Pons (tissue), 1 donor: ENCODE results near the gene AZGP1.
"Not testable (repeated sequence)": the region's sequence is repeated elsewhere in the genome, so short reads cannot be mapped to it uniquely, and the experiment has no call there.

Experiments used
- DNase-seq: peaks from one replicate; pipeline ENCODE4 v3.0.0-alpha.2; 2016; ENCODE audit warnings: low spot score

The AZGP1 gene

DNA sequence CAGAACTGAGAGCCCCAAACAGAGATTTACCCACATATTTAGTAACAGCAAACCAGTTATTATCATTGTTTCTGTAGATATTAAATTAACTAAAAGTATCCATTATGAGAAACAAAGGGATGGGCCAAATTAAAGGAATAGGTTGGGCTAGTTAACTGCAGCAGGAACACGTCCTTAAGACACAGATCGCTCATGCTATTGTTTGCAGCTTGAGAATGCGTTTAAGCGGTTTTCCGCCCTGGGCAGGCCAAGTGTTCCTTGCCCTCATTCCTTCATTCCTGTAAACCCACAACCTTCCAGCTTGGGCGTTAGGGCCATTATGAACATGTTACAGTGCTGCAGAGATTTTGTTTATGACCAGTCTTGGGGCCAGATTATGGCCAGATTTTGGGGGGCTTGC, 25.0 kb downstream of the AZGP1 start:
- DNase-seq = not testable (repeated sequence)

DNA sequence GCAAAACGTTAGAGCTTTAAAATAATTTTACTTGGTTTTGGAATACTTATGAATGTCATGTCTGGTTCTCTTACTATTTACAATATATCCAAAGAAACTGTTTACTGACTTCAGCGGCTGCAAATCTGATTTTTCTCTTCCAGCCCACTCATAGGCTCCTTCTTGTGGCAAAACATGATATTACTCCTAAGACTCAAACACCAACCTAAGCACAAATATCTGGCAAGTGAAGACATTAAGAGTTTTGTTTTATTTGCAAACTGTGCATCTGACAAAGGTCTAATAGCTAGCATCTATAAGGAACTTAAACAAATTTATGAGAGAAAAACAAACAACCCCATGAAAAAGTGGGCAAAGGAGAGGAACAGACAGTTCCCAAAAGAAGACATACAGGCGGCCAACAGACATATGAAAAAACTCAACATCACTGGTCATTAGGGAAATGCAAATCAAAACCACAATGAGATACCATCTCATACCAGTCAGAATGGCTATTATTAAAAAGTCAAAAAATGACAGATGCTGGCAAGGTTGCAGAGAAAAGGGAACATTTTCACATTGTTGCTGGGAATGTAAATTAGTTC, 26.1 kb downstream of the AZGP1 start:
- DNase-seq = peak; percentile 9

DNA sequence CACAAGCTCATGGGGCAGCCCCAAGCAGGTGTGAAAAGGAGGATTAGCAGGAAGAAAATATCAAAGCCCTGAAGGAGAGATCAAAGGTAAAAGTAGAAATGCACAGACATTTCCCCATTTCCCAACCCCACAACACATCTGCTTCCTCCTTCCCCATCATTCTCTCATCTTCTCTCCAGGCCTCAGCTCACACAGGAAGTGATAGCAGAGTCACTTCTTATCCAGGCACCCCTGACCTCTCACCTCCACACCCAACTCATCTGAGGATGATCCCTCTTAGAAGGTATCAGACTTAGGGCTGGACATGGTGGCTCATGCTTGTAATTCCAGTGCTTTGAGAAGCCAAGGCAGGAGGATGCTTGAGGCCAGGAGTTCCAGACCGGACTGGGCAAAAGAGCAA, 28.2 kb downstream of the AZGP1 start:
- DNase-seq = no peak

DNA sequence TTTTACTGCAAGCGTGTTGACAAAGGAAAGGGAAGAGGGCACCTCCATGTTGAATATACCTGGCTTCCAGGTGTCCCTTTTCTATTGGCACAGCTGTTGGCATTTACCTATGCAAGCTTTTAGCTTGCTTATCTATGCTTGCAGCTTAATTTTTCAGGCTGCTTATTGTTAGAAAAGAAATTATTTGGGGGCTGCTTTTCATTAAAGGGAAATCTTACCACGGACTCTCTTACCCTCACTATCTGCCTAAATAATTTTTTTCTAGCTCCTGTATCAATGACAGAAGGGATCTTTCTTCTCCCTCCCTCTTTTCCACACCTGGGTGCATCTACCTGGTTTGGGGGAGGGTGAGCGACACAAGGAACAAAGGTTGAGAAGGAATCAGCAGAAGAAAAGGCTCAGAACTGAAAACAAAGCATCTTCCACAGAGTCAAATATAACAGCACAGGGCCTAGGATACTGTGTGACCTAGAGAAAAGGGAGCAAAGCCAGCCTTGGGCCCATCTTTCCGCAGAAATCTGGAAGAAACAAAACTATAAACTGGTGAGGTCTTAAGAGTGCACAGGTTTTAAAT, 31.2 kb downstream of the AZGP1 start:
- DNase-seq = no peak

DNA sequence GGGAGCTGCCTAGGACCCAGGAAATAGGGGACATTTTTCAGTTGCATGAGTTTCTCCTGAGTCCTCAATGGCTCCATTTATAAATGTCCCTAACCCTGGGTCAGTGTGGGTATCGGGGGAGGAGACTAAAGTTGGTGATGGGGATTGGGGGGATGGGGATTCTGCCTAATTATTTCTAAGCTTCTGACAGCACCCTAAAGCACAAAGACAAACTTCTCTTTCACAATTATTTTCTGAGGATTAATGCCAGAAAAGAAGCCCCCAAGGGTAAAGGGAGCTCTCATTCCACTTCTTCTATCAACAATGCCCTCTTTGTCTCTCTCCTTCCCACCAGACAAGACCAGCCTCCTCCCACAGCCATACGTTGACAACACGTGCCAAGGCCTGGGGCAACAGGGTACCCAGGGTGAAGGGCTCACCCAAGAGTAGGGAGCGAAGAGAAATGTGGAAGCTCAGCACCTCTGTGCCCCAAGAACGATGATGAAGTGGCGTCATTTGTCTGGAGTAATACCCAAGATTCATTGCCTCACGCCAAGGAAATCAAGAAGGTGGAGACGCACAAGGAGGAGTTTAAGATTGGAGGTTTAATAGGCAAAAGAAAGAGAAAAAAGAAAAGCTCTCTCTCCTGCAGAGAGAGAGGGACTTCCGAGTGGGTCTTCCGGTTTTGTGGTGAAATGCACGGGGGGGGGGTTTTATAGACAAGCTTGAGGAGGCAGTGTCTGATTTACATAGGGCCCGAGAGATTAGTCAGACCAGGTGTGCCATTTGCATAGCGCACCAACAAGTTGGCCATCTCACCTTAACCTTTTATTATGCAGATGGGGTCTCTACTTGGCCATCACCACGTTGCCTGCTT, 32.0 kb downstream of the AZGP1 start:
- no peak for DNase-seq

DNA sequence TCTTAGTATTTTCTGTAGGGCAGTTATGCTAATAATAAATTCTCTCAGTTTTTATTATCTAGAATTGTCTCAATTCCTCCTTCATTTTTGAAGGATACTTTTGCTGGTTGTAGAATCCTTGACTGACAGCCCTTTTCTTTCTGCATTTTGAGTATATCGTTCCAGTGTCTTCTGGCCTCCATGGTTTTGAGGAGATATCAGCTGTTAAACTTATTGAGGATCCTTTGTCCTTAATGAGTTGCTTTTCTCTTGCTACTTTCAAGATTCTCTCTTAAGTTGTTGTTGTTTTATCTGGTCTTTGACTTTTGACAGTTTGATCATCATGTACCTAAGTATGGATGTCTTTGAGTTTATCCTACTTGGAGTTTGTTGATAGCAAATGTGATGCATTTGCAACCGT, 37.5 kb downstream of the AZGP1 start:
- DNase-seq = no peak

DNA sequence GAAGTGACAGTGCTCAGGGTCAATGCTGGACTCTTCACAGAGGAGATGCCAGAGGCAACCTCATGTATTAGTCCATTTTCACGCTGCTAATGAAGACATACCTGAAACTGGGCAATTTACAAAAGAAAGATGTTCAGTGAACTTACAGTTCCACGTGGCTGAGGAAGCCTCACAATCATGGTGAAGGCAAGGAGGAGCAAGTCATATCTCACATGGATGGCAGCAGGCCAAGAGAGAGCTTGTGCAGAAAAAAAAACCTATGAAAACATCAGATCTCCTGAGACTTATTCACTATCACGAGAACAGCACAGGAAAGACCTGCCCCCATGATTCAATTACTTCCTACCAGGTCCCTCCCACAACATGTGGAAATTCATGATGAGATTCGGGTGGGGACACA, 40.8 kb downstream of the AZGP1 start:
- DNase-seq = not testable (repeated sequence)

DNA sequence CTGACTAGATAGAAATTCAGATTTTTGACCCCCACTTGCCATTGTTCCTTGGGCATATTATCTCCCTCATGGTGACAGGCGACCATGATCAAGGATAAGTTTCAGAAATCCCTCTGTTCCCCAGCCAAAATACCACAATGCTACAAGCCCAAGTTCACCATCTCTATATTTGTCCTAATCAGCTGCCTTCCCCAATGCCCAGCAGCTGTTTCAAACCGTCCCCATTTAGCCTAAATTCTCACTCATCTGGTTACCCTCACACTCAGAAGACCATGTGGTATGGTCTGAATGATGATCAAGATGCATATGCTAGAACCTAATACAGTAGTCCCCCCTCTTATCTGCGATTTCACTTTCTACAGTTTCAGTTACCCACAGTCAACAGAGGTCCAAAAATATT, 45.5 kb downstream of the AZGP1 start:
- DNase-seq = no peak

DNA sequence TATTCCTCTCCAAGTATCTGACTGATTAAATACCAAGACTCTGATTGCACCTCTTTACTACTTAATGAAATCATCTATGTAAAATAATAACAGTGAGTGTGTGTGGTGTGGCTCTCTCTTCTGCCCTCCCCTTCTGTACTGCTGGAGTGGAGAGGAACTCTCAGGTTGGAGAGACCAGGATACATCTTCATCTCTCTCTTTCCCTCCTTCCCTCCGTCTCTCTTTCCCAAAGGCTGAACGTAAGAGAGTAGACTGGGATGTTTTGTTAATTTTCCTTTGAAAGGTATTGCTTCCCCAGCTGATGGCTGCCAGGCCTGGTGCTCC, 46.1 kb downstream of the AZGP1 start:
- no peak for DNase-seq

DNA sequence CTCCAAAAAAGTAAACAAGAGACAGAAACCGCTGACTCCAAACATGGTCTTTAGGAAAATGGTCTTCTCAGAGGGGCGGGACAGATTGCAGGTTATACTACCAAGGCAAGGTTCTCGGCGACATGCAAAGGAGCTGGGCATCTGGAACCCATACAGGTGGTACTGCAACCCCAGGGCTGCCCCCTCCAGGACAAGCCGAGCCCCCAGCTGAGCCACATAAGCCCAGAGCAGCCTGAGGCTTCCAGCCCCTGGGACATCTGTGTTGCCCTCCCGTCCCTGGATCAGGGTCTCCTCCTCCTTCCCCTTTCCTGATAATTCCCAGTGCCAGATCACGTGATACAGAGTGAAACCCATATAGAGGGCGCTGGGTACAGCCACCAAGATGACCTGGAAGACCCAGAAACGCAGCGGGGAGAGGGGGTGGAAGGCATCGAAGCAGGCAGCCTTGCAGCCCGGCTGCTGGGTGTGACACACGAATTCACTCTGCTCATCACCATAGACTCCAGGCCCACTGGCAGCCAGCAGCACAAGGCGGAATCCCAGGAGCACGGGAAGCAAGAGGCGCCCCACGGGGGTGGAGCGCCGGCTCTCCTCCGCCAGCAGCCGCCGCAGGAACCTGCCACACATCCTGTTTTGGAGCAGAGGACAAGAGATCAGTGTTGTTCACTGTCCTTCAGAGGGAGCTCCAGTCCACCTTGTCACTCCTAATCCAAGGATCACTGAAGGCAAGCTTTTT, 46.7 kb downstream of the AZGP1 start, which contains the start of gene GJC3:
GJC3 (minus strand) TSS at position 627 of the 736 bp plus-strand sequence; CDS start at position 627, 0 bp downstream.
- DNase-seq = peak; percentile 55

DNA sequence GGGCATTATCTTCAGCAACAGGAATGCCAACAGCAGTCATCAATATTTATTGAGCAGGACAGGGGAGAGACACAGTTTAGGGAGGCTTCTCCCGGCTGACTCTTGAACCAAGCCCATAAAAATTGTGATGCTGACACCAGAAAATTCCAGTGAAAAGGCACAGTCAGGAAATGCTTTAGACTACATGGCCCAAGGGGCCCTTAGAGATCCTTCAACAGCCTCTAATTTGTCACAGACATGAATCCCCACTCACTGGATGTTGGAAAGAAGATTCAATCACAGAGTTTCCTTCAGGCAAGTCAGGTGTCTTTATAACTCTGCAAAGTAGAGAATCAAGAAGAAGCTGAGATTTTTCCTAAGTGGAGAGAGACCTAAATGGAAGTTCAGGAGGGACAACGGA, 47.6 kb downstream of the AZGP1 start:
- DNase-seq = no peak

DNA sequence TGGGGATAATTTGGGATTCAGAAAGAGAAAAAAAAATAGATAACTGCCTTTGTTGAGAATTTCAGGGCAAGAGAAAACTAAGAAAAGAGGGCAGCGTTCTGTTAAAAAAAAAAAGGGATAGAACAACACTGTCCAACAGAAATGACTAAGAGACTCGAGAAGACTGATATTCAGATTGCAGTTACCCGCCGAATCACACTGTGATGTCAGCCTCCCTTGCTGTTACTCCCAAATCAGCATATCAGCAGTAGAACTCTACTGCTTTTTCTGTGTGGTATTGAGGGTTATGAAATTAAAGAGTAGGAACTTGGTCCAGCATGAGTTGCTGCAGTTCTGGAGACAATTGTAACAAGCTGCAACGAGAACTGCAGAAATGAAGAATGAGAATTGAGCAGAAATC, 48.3 kb downstream of the AZGP1 start:
- DNase-seq = no peak

DNA sequence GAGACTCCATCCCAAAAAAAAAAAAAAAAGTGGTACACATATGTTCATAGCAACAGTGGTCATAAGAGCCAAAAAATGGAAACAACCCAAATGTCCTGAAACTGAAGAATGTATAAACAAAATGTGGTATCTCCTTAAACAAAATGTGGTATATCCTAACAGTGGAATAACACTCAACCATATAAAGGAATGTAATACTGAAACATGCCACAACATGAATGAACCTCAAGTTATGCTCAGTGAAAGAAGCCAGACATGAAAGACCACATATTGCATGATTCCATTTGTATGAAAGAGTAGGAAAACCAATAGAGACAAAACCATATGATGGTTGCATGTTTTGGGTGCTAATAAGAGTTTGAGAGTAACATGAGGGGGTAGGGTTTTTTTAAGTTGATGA, 49.5 kb downstream of the AZGP1 start:
- no peak for DNase-seq

DNA sequence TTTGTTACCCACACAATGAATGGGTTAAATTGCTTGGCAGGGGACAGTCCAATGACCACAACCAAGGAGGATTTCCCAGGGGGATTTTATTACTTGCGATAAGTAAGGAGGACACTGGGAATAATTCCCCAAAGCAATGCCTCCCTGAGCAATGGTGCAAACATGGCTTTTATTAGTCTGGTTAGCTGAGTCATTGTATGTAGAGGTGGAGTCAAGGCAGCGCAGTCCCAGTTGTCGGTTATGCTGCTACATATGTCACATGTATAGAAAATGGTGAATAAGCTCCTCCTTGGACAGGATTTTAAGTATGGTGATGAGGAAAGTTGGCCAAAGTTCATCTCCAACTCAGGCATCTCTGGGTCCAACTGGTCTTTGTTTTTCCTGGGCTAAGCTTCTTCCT, 52.6 kb downstream of the AZGP1 start:
- no peak for DNase-seq

DNA sequence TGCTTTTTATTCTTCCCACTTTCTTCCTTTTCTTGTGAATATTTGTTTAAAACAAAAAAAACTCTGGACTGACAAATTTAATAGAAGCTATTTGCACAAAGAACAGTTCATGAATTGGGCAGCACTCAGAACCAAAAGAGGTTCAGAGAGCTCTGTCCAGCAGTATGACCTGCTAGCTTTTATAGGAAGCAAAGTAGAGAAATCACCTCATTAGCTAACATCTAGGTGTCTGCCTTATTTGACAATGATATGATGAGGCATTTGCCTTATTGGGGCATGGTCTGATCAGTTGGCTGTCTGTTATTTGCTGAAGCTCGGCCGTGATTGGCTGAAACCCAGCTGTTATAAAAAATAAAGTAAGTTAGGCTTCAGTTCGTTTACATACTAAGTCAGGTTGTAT, 55.7 kb downstream of the AZGP1 start:
- DNase-seq = no peak

DNA sequence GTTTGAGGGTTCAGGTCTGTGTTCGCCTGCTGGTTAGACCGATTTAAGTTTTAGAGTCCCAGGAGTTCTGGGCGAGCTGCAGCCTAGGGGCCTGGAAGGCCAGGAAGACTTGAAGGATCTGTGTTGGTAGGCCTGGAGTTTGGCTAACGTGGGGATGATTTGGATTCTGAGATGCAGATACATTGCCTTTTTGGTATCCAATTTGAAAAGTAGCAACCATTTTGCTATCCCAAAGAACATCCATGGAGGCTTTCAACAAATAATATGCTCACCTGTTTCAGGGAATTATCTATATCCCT, 56.1 kb downstream of the AZGP1 start:
- DNase-seq = no peak

DNA sequence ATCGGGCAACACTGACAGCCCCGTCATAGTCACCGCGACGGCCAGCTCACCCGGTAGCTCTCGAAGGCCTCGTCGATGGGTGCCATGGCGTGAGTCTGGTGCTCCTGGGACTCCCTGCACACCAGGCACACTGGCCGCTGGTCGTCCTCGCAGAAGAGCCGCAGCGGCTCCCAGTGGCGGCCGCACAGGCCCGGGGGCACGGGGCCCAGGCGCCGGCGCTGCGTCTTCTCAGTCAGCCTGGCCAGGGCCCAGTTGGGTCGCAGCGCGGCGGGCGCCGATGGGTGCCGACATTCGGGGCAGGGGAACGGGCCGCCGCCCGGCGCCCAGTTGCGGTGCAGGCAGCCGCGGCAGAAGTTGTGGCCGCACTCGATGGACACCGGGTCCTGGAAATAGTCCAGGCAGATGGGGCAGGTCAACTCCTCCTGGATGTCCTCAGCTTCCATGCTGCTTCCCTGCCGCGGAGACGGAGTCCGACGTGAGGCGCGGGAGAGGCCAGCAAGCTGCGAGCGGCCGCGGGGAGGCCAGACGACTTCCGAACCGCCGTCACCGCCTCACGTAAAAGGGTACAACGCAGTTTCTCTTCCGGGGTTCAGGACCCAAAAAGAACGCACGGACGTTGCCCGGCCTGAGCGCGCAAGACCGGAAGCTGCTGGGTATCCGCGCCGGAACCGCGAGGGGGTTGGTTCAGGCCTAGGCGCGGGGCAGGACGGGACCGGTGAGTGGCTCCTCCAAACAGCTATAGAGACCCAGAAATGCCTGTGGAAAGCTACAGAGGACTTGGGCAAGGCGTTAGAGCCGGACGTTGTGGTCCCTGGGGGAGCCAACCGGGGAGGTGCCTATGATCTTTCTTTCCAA, 56.6 kb downstream of the AZGP1 start, which contains the start of gene TRIM4:
TRIM4 (minus strand) TSS at position 572 of the 855 bp plus-strand sequence; CDS start at position 443, 129 bp downstream.
- DNase-seq = peak; percentile 88
